Measurements from ENCODE around the gene ALX3.

GRCh38 chr1:110024613-110025012 is 45.9 kb downstream of the ALX3 start:
- TF ChIP-seq EZH2 (IDR thresholded peaks at IDR 0.05; ENCODE audit: low read length) (no peak), CTCF (optimal IDR thresholded peaks at IDR 0.05 in 1 of 3, IDR thresholded peaks at IDR 0.05 in 1 of 3, conservative IDR thresholded peaks at IDR 0.05 in 1 of 3; ENCODE audit: extremely low read depth in 1 of 3, insufficient read depth in 2 of 3, low read length in 3 of 3) (no peak)

Measured in keratinocyte (primary cell).